Measurements from ENCODE around the gene SLX4IP.

SLX4IP gene

GRCh38 chr20:10467681-10468339 is 32.7 kb downstream of the SLX4IP start:
- no peak for DNase-seq

- no peak for DNase-seq
Observed at GRCh38 chr20:10468340-10468845, 33.3 kb downstream of the SLX4IP start.

GRCh38 chr20:10469056-10469455 is 34.0 kb downstream of the SLX4IP start:
- no peak for DNase-seq

GRCh38 chr20:10469599-10469998 is 34.5 kb downstream of the SLX4IP start:
- DNase-seq, result no peak

GRCh38 chr20:10470276-10470675 is 35.2 kb downstream of the SLX4IP start:
- DNase-seq, result no peak

GRCh38 chr20:10472871-10473270 is 37.8 kb downstream of the SLX4IP start:
- no peak for DNase-seq

- no peak for DNase-seq
Observed at GRCh38 chr20:10474606-10475184, 39.6 kb downstream of the SLX4IP start.

GRCh38 chr20:10475225-10475624 is 40.1 kb downstream of the SLX4IP start:
- no peak for DNase-seq

- no peak for DNase-seq
Observed at GRCh38 chr20:10476319-10476724, 41.2 kb downstream of the SLX4IP start.

GRCh38 chr20:10478205-10478604 is 43.1 kb downstream of the SLX4IP start:
- DNase-seq, result no peak

GRCh38 chr20:10478930-10479329 is 43.8 kb downstream of the SLX4IP start:
- no peak for DNase-seq

GRCh38 chr20:10481676-10482075 is 46.6 kb downstream of the SLX4IP start:
- DNase-seq, result no peak

GRCh38 chr20:10483691-10484090 is 48.6 kb downstream of the SLX4IP start:
- no peak for DNase-seq

- DNase-seq, result no peak
Observed at GRCh38 chr20:10487142-10488136, 52.3 kb downstream of the SLX4IP start.

GRCh38 chr20:10488534-10488933 is 53.4 kb downstream of the SLX4IP start:
- DNase-seq, result no peak

GRCh38 chr20:10489853-10490252 is 54.7 kb downstream of the SLX4IP start:
- no peak for DNase-seq

- DNase-seq, result no peak
Observed at GRCh38 chr20:10490257-10490656, 55.2 kb downstream of the SLX4IP start.

- no peak for DNase-seq
Observed at GRCh38 chr20:10490706-10491105, 55.6 kb downstream of the SLX4IP start.

- DNase-seq, result no peak
Observed at GRCh38 chr20:10492065-10492464, 57.0 kb downstream of the SLX4IP start.

GRCh38 chr20:10492844-10493243 is 57.7 kb downstream of the SLX4IP start:
- DNase-seq, result no peak

GRCh38 chr20:10495173-10495572 is 60.1 kb downstream of the SLX4IP start:
- no peak for DNase-seq

- DNase-seq, result no peak
Observed at GRCh38 chr20:10496465-10496864, 61.4 kb downstream of the SLX4IP start.

- DNase-seq, result no peak
Observed at GRCh38 chr20:10497283-10497682, 62.2 kb downstream of the SLX4IP start.
